ENCODE data around the gene LGALS7. TPM values are rescaled to one million over a fixed set of nuclear protein-coding genes. Genes with fewer than 3 reads are reported as not detected.

LGALS7 gene
- total and polyA plus RNA-seq, 2 of the 8 experiments (the other 6 are each of a cell fraction or from before 2014, with no cell fraction given) = 0.32 TPM; not detected in 1

- Histone ChIP-seq H4K5ac (ENCODE audit: insufficient read length, low read depth, low read length) (no peak overlapping the region), H4K91ac (replicated peaks; ENCODE audit: insufficient read length, low read length) (no peak overlapping the region), H2BK15ac (ENCODE audit: low read length) (no peak overlapping the region), H2BK12ac (ENCODE audit: low read depth, low read length) (no peak overlapping the region), H2AFZ (ENCODE audit: low read length) (no peak overlapping the region), H3K79me2 (ENCODE audit: control insufficient read depth in 1 of 2, insufficient read depth in 2 of 2, low read length in 2 of 2) (no peaks in the 10 kb centered on the region), H3K79me1 (ENCODE audit: low read depth, low read length) (no peaks in the 10 kb centered on the region), H2BK120ac (replicated peaks; ENCODE audit: low read depth, low read length) (no peak overlapping the region), H3K36me3 (ENCODE audit: control insufficient read depth in 2 of 4, insufficient read depth in 4 of 4, low read length in 3 of 4) (no peaks in the 10 kb centered on the region), H3K23ac (ENCODE audit: insufficient read length) (no peak overlapping the region), H2AK5ac (ENCODE audit: low read depth, low read length) (no peak overlapping the region), H3K23me2 (ENCODE audit: low read depth, low read length) (peaks cover 5% of the 10 kb centered on the region; the same call in 1 of the 2 replicates), H4K8ac (ENCODE audit: extremely low read depth, insufficient read depth, low read length) (no peak overlapping the region), H2BK5ac (ENCODE audit: low read depth, low read length) (no peak overlapping the region), H4K20me1 (replicated peaks in 1 of 2; ENCODE audit: control insufficient read depth in 1 of 2, insufficient read depth in 2 of 2, low read length in 2 of 2) (no peaks in the 10 kb centered on the region), H3K4ac (replicated peaks; ENCODE audit: insufficient read length, low read depth, low read length) (no peak overlapping the region), H3K4me1 (replicated peaks in 1 of 4; ENCODE audit: control insufficient read depth in 3 of 4, insufficient read depth in 4 of 4, low read length in 3 of 4) (no peaks in the 10 kb centered on the region), H3K9me3 (ENCODE audit: insufficient read depth in 2 of 2, low read depth in 1 of 2, low read length in 1 of 2) (0 out of 4 replicates have a peak, but pooled peaks cover 0 to 2% of the 10 kb centered on the region in 2 experiments), H3K4me3 (ENCODE audit: extremely low read depth in 1 of 4, insufficient read depth in 2 of 4, low read depth in 3 of 4, low read length in 4 of 4) (no peak overlapping the region), H3K27me3 (replicated peaks in 1 of 4; ENCODE audit: control insufficient read depth in 3 of 4, extremely low read depth in 1 of 4, insufficient read depth in 3 of 4, low read length in 3 of 4) (no peaks in the 10 kb centered on the region; a peak in 2 of 7 replicates), H3K56ac (replicated peaks; ENCODE audit: insufficient read length, low read depth, low read length) (no peak overlapping the region), H3K14ac (ENCODE audit: insufficient read length) (no peak overlapping the region), H2BK20ac (ENCODE audit: low read length) (no peak overlapping the region), H3K9ac (replicated peaks in 1 of 4; ENCODE audit: extremely low read depth in 1 of 4, low read depth in 3 of 4, low read length in 3 of 4) (no peak overlapping the region), H3K18ac (ENCODE audit: extremely low read depth, low read length) (no peak overlapping the region), H3K27ac (ENCODE audit: low read depth, low read length) (no peak overlapping the region), H3K4me2 (ENCODE audit: insufficient read depth in 1 of 2, low read depth in 2 of 2, low read length in 2 of 2) (no peak overlapping the region)
- FAIRE-seq = no peak
- DNase-seq (ENCODE audit: low read depth in 1 of 2, low spot score in 2 of 2) = no peak
- POLR2A ChIA-PET (ENCODE audit: partially characterized antibody) = interaction anchor here (0.6 kb wide), 1 partner anchor 47 kb away, joined by 3 read pairs; no protein-coding TSS in a partner anchor
- TF ChIP-seq NANOG (IDR thresholded peaks at IDR 0.05; ENCODE audit: insufficient read depth, low read depth, low read length, poor library complexity, severe bottlenecking) (no peak), CHD2 (IDR thresholded peaks at IDR 0.05; ENCODE audit: low read length) (no peak), TCF12 (IDR thresholded peaks at IDR 0.05; ENCODE audit: low read depth, low read length) (no peak), RAD21 (IDR thresholded peaks at IDR 0.05 in 1 of 2, conservative IDR thresholded peaks at IDR 0.05 in 1 of 2; ENCODE audit: low read depth in 2 of 2, low read length in 2 of 2) (no peak), EGR1 (IDR thresholded peaks at IDR 0.05; ENCODE audit: borderline replicate concordance, low read depth, low read length) (no peak), CHD1 (IDR thresholded peaks at IDR 0.05; ENCODE audit: low read depth, low read length) (no peak), JUND (IDR thresholded peaks at IDR 0.05; ENCODE audit: low read length) (no peak), TBP (IDR thresholded peaks at IDR 0.05; ENCODE audit: low read depth, low read length) (no peak), SP1 (IDR thresholded peaks at IDR 0.05; ENCODE audit: low read depth, low read length) (no peak), TAF7 (optimal IDR thresholded peaks at IDR 0.05; ENCODE audit: borderline replicate concordance, low read depth, low read length) (no peak), TAF1 (IDR thresholded peaks at IDR 0.05; ENCODE audit: low read depth, low read length) (no peak)
- CTCF ChIA-PET (ENCODE audit: partially characterized antibody) = interaction anchor here (0.6 to 0.9 kb wide), 2 partner anchors 12 to 566 kb away, joined by 3 read pairs; no protein-coding TSS in a partner anchor
- WGBS, 2 experiments (ENCODE audit: extremely low coverage in 1 of 2, insufficient coverage in 1 of 2, insufficient read length in 1 of 2, insufficient replicate concordance in 2 of 2, low coverage in 1 of 2, low lambda C conversion rate in 2 of 2, missing lambda C conversion rate in 1 of 2) = 86% methylated on average over 1 of the region's 1 CpG; no CpG with 5 or more reads in 1 of the 2 experiments
Measured at GRCh38 chr19:38805180-38805579, 31.9 kb upstream of the LGALS7 start.

All from H1 (cell line).